HG02981 (cell line): ENCODE data around the gene CER1.
"Not testable (repeated sequence)": the region's sequence is repeated elsewhere in the genome, so short reads cannot be mapped to it uniquely, and the experiment has no call there.

Source experiments
- ATAC-seq: cut with Tn5 transposase; IDR thresholded peaks from one replicate; pipeline ENCODE4 v1.9.1; 2021; ENCODE audit warnings: mild to moderate bottlenecking, moderate library complexity; ENCODE audit not compliant: unreplicated experiment

CER1 gene

DNA sequence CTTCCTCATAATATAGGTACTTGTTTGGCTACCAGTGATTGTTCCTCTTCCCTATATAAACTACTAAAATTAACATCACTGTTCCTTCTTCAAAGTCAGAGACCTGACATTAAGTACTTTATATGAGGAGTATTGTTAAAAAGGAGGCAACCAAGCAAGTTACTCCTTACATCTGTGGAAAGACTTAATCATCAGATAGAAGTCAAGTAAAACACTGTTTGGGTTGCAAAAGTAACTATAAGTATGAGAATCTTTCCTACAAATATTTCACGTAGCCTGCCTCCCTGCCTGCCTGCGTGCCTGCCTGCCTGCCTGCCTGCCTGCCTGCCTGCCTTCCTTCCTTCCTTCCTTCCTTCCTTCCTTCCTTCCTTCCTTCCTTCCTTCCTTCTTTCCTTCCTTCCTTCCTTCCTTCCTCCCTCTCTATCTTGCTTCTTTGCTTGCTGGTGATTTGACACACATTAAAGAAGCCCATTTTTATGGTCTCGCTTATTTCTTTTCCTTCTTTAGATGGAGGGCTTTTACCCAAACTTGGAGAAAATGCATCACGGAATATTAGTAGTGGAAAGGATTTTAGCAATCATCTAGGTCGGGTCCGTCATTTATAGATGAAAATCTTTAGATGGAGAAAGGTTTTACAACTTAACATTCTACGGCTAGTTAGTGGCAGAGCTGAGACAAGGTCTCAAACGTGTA lies 3.2 kb downstream of the CER1 start:
- ATAC-seq: no peak

GRCh38 chr9:14715102-14715501 lies 7.4 kb downstream of the CER1 start:
- ATAC-seq: no peak

DNA sequence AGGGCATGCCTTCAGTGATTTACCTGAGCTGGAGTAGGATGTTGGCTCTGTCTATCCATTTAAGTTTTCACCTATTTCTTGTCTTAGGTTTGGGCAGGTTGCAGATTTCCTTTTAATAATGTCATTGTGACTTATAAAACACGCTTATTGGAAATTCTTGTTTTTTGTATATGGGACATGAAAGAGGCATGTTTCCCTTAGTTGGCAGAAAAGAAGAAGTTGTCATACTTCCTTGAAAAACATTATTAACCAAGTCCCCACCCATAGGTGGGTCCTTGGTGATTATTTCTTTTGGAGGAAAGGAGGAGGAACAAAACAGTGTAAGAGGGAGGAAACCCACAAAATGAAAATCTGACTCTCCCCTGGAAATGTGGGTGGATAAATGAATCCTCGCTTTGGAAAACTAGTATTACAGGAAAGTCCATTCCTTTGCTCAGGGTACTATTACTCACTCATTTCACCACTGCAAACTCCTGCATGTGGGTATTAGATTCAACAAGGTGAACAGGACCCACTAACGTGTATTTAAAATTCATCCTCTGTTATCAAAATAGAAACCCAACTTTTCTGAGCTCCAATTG lies 9.3 kb downstream of the CER1 start:
- ATAC-seq: no peak

- no peak for ATAC-seq
These were observed 11.7 kb downstream of the CER1 start for GRCh38 chr9:14710804-14711203.

DNA sequence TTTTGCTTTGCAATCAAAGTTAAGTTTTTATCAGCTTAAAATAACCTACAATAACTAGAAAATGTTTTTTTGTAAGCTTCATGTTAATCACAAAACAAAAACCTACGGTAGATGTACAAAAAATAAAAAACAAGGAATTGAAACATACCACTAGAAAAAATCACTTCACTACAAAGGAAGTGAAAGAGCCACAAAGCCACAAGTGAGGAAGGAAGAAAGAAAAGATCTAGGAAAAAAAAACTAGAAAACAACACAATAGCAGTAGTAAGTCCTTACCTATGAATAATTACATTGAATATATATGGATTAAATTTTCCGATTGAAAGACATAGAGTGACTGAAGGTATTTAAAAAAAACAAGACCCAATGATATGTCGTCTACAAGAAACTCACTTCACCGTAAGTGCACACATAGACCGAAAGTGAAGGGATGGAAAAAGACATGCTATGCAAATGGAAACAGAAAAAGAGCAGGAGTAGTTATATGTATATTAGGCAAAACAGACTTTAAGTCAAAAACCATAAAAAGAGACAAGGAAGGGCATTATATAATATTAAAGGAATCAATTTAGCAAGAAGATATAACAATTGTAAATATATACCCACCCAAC lies 15.9 kb downstream of the CER1 start:
- ATAC-seq: no peak

DNA sequence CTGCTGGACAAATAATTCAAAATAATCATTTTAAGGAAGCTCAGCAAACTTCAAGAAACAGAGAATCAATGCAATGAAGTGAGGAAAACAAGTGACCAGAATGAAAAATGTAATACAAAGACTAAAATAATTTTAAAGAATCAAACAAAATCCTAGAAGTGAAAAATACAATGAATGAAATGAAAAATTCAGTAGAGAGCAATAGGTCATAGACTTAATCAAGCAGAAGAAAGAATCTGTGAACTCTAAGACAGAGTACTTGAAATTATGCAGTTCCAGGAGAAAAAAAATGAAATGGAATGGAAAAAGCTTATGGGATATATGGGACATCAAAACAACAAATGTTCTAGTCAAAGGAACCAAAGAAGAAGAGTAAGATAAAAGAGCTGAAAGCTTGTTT lies 17.5 kb downstream of the CER1 start:
- no peak for ATAC-seq

DNA sequence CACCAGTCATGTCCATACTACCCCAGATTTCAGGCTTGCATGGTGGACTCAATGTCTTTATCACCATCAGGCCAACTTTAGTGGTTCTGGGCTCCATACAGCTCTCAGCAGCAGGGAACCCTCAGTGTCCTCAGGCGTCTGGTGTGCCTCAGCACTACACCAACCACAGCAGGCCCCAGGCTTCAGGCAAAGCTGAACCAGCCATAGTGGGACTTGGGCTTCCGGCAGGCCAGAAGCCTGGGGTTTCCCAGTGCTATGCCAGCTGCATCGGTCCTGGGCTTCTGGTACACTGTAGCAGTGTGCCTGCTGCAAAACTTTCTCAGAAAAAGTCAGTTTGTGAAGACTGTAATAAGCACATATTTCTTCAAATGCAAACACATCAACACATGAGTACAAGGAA lies 18.3 kb downstream of the CER1 start:
- no peak for ATAC-seq

- ATAC-seq: no peak
These were observed 20.3 kb downstream of the CER1 start for GRCh38 chr9:14702200-14702720.

DNA sequence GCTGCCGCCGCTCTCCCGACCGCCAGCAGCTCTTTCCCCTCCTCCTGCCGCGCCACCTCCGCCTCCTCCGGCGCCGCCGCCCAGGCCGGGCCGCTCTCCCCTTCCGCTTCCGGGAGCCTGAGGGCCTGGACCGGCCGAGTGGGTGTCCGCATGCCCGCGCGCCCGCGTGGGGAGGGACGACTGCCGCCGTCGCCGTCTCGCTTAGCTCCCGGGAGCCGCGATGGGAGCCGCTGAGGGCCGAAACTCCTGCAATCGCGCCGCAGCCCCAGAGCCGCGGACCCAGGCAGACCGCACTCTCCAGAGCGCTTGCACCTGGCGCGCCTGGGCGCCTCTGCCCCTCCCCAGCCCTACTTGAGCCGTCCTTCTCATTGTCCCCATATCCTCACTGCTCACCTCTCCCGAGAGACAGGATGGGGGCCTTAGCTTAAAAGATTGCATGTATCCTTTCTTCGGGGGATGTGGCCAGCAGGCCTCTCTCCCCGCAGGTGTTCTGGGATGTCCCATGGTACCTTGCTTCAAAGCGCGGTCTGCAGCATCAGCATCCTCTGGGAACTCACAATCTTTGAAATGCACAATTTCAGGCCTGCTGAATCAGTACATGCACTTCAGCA lies 29.2 kb downstream of the CER1 start, which contains the start of gene ZDHHC21:
Gene ZDHHC21, minus strand, starts transcription at position 182 of the 611 bp plus-strand sequence. CDS start 19,092 bp downstream, outside the sequence.
- ATAC-seq: peak; percentile 85

DNA sequence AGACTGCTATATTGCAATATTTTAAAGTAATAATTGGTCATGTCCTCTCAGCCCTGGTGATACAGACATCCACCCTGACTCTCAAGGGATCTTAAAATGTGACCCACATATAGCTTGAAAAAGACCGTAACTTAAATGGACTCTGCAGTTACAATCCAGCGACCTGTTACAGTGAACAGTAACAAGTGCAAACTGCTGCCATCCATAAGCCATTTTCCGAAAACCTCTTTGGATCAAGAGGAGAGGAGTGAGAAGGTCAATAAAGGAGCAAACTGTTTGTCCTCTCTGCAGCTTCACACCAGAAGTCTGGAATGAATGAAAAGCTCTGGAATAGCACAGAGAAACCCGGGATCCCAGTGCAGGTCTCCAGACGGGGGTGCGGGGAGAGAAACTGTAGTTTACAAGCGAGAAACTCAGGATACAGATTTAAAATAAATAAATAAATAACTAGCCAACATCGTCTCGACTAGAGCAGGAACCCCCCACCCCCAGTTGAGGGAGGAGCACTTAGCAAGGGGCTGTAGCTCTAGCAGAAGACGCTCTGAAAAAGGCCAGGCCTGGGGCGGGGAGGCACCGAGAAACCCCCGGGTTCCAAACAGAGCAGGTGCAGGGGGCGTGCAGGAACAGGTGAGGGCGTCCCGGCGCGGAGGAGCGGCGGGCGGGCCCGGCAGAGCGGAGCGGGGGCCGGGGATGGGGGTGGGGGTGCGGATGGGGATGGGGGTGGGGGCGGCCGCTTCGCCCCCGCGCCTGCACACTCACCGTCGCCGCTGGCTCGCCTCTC lies 29.9 kb downstream of the CER1 start:
- peak; percentile 52 for ATAC-seq

DNA sequence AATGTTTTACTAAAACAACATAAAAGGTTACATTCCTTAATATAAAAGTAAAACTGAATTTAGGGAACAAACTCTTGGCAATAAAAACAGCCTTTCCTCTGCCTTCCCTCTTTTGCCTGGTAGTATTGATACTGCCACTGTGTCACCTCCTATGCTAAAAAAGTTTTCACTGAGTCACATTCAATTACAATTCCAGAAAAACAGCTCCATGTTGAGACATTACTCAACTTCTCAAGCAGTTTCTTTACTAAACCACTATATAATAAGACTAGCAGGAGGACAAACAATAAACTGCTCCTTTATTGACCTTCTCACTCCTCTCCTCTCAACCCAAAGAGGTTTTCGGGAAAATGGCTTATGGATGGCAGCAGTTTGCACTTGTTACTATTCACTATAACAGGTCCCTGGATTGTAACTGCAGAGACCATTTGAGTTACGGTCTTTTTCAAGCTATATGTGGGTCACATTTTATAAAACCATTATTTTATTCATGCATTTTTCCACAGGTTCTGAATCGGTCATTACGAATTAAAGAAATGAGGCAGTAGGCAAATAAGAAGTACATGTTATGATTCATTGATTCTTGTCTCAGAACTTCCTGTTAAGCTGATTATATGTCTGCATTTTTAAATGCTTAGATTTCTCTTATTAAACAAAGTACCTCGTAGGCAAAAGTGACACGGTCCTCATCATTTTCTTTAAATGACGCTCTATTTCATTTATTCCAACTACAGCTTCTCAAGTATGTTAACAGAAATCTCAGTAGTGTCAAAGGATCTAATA lies 31.4 kb downstream of the CER1 start:
- ATAC-seq: no peak

DNA sequence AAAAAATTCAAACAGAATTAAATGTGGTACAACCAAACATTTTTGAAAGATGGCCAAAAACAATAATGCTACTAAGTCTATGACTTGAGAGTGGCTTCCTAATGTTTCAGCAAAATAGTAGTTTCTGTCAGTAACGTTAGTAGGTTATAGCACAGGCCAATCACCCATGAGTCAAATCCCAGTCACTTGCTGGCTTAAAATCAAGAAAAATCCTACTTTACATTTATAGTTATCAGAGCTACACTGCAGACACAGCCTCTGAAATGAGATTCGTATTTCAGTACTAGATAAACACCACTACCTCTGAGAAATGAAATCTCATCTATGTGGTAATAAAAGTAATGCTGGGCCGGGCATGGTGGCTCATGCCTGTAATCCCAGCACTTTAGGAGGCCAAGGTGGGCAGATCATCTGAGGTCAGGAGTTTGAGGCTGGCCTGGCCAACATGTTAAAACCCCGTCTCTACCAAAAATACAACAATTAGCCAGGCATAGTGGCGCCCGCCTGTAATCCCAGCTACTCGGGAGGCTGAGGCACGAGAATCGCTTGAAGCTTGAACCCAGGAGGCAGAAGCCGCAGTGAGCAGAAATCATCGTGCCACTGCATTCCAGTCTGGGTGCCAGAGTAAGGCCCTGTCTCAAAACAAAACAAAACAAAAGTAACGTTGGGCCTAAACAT lies 35.4 kb downstream of the CER1 start:
- ATAC-seq: no peak

DNA sequence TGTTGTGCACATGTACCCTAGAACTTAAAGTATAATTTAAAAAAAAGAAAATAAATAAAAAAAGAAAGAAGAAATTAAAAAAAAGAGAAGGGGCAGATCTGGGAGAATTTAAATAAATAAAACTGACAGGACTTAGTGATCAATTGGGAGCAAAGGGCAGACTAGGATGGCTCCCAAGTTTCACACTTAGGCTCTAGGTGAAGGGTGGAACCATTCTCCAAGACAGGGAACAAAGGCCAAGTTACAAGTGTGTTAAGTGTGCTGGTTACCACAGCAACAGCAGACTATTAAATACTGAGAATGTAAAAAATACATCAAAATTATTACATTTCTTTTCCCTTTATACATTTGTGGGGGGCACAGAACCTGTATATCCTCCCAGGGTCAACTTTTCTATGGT lies 36.4 kb downstream of the CER1 start:
- ATAC-seq: no peak

GRCh38 chr9:14682616-14683015 lies 39.9 kb downstream of the CER1 start:
- ATAC-seq: not testable (repeated sequence)

GRCh38 chr9:14678776-14679175 lies 43.8 kb downstream of the CER1 start:
- no peak for ATAC-seq

GRCh38 chr9:14677872-14678271 lies 44.7 kb downstream of the CER1 start:
- no peak for ATAC-seq

DNA sequence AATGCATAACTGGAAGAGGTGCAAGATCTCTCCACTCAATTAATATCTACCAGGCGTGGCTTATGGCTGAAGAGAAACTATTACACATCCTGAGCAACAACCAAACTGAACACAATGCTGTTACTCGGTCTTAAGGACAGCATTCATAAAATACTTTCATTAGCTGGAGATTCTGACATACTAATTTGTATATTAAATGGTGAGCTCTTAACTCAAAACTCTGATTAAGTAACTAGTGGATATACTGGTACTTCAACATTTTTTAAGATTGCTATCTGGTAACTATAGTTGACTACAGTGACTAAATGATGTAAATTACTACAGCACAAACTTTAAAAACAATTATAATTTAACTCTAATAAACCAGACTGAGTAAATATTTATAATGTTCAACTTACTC lies 45.1 kb downstream of the CER1 start:
- ATAC-seq: no peak

GRCh38 chr9:14674630-14675029 lies 47.9 kb downstream of the CER1 start:
- no peak for ATAC-seq

- ATAC-seq: no peak
These were observed 51.2 kb downstream of the CER1 start for GRCh38 chr9:14671377-14671776.

GRCh38 chr9:14670718-14671117 lies 51.8 kb downstream of the CER1 start:
- ATAC-seq: no peak
